ENCODE measurements around the gene PERP.

PERP gene

GRCh38 chr6:138052783-138053182, 54.4 kb downstream of the PERP start:
- no peak for DNase-seq (ENCODE audit: low read depth)

DNA sequence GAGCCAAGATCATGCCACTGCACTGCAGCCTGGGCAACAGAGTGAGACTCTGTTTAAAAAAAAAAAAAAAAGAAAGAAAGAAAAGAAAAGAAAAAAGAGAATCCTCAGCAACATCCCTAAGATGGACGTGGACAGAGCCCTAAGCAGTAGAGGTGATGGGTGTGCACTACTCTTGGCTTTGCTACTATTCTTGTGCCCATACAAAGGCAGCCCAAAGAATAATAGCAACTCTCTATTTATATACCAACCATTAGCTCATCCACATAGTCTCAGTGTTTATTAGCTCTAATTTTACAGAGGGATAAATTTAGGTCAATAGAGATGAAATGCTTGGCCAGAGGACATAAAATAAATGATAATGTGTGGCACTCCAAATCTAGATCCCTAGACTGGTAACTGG, 62.2 kb downstream of the PERP start:
- DNase-seq (ENCODE audit: low read depth) = no peak

DNA sequence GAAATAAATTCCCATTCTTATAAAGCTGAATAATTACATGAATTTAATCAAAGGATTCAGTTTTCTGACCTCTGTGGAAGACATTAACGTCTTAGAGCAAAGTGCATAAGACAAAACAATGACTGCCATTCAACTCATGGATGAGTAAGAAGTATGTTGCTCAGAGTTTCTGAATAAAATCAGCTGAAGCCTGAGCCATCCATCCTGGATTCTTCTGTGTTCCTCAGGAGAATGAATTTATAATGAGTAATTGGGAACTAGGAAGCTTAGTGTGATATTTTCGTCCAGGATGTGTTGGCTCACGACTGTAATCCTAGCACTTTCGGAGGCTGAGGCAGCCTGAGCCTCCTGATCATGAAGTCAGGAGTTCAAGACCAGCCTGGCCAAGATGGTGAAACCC, 62.8 kb downstream of the PERP start:
- DNase-seq (ENCODE audit: low read depth) = no peak
